Activated T-helper 2 cell treated with anti-CD3 and anti-CD28 coated beads, Interferon-gamma antibody, Interleukin-2, Interleukin-4, amounts not matched to agents 10 μg/mL and 5 μg/mL and 100 μg/mL, durations not matched to agents 14 hours and 24 hours and 36 hours (primary cell): Measurements from ENCODE around the gene ZFPM1. TPM values are rescaled to one million over a fixed set of nuclear protein-coding genes. Genes with fewer than 3 reads are reported as not detected.
A peak's percentile ranks its signal among the peaks of the same experiment; 100 is the strongest.

Experiments
- DNase-seq: peaks from one replicate; pipeline ENCODE4 v3.0.0; 2021; ENCODE audit warnings: low spot score
- H3K27ac Mint-ChIP-seq: one replicate; pipeline ENCODE4 v1.8.0; 2021; ENCODE audit warnings: mixed read lengths
- H3K27me3 Mint-ChIP-seq: one replicate; pipeline ENCODE4 v1.8.0; 2021; ENCODE audit warnings: low read depth, mixed read lengths
- H3K36me3 Mint-ChIP-seq: one replicate; pipeline ENCODE4 v1.8.0; 2021; ENCODE audit warnings: low read depth, mixed read lengths
- H3K4me1 Mint-ChIP-seq: one replicate; pipeline ENCODE4 v1.8.0; 2021; ENCODE audit warnings: low read depth, mixed read lengths
- H3K4me3 Mint-ChIP-seq: one replicate; pipeline ENCODE4 v1.8.0; 2021; ENCODE audit warnings: low read depth, mild to moderate bottlenecking, moderate library complexity, mixed read lengths
- H3K9me3 Mint-ChIP-seq: one replicate; pipeline ENCODE4 v1.8.0; 2021; ENCODE audit warnings: mixed read lengths
- intact Hi-C: fragments of 100-400 bp; cut with micrococcal nuclease; formaldehyde crosslinking; loops from one replicate; pipeline ENCODE4 v1.15.1; 2023
- total RNA-seq: library from RNA; stranded (reverse); gene quantifications from 2 replicates; pipeline ENCODE4 v1.2.3, GENCODE V29; 2022

ZFPM1 gene
- total RNA-seq, 1 donor from 2014 or later = 14.5 TPM

- peaks cover 3% of the 10 kb centered on the region for H3K4me1 Mint-ChIP-seq
- H3K4me3 Mint-ChIP-seq = peak overlapping the region; percentile 78
- H3K27ac Mint-ChIP-seq = peak overlapping the region; percentile 70
- H3K36me3 Mint-ChIP-seq = peaks cover 10% of the 10 kb centered on the region
- no peak for DNase-seq
- H3K9me3 Mint-ChIP-seq = no peaks in the 10 kb centered on the region
- peaks cover 6% of the 10 kb centered on the region for H3K27me3 Mint-ChIP-seq
- intact Hi-C loops = loop anchor here (2.0 kb wide), 2 partner anchors 81 to 93 kb away; no protein-coding TSS in a partner anchor
Observed at GRCh38 chr16:88535191-88535856, 82.2 kb downstream of the ZFPM1 start.

DNA sequence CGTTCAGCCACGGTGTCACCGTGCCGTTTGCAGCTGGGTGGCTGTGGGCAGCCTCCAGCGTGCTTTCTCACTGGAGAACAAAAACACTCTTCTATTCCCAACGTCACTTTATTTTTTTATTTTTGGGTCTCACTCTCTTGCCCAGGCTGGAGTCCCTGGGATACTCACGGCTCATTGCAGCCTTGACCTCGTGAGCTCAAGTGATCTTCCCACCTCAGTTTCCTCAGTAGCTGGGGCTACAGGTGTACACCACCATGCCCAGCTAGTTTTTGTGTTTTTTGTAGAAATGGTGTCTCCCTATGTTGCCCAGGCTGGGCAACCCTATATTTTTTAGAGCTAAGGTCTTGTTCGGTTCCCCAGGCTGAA lies 82.8 kb downstream of the ZFPM1 start:
- intact Hi-C loops = loop anchor here (2.0 kb wide), 2 partner anchors 81 to 93 kb away; no protein-coding TSS in a partner anchor
- DNase-seq = no peak
- no peaks in the 10 kb centered on the region for H3K9me3 Mint-ChIP-seq

GRCh38 chr16:88536510-88536909 lies 83.4 kb downstream of the ZFPM1 start:
- Mint-ChIP-seq H3K36me3 (peaks cover 10% of the 10 kb centered on the region), H3K27ac (no peak overlapping the region), H3K27me3 (peaks cover 6% of the 10 kb centered on the region), H3K9me3 (no peaks in the 10 kb centered on the region), H3K4me3 (peak overlapping the region; percentile 78), H3K4me1 (peaks cover 3% of the 10 kb centered on the region)
- intact Hi-C loops = no loop called here
- no peak for DNase-seq

More for the DNA sequence above, 82.8 kb downstream of the ZFPM1 start:
- peaks cover 6% of the 10 kb centered on the region for H3K27me3 Mint-ChIP-seq
- H3K27ac Mint-ChIP-seq = peak overlapping the region; percentile 70
- peak overlapping the region; percentile 78 for H3K4me3 Mint-ChIP-seq
- H3K4me1 Mint-ChIP-seq = peaks cover 3% of the 10 kb centered on the region
- H3K36me3 Mint-ChIP-seq = peaks cover 10% of the 10 kb centered on the region

DNA sequence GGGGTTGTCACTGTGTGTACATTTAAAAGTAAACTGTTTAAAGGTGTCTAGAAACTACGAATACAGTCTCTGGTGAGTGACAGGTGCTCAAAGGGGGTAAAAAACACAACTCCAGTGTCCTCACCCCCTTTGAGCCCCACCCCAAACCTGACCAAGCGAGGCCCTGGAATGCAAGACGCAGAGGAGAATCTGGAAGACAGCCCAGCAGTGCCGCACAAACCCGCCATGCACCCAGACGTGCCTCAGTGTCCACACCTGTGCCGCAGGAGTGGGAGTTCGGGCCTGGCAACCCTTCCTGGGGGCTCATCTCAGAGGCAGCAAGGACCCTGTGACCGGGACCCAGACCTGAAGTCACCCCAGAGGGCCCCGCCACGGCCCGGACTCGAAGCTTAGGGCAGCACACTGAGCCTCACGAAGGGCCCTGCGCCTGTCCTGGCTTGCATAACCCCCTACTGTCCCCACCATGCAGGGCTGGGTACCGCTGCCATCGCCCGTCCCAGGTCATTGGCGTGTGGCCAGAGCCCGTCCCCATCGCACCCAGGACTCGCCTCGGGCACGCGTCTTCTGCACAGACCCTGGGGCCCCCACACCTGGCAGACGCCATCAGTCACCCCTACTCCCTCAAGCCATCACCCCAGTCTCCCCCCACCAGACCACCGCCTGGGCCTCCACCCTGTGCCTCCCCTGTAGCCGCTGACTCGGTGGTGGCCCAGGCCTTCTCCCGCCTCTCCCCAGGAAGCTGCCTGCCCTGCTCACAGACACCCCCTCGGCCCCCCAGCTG lies 84.1 kb downstream of the ZFPM1 start:
- Mint-ChIP-seq H3K4me1 (peaks cover 3% of the 10 kb centered on the region), H3K27ac (no peak overlapping the region), H3K27me3 (peaks cover 6% of the 10 kb centered on the region), H3K4me3 (no peak overlapping the region), H3K9me3 (no peaks in the 10 kb centered on the region), H3K36me3 (peaks cover 10% of the 10 kb centered on the region)
- no peak for DNase-seq
- intact Hi-C loops = no loop called here

DNA sequence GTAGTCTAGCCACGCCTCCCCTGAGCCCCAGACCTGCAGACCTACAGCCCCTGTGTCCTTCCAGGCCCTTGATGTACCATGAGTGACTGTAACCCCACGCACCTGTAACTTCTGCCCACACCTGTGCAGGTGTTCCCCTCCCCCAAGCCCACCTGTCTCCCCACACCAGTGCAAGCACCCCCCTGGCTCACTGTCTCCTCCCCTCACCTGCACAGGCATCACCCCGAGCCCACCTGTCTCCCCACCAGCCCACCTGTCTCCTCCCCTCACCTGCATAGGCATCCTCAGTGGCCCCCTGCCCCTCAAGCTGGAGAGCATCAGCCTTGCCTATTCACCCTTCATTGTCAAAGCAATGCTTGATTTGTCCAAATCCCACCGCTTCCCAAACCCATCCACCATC lies 84.8 kb downstream of the ZFPM1 start:
- Mint-ChIP-seq H3K9me3 (peaks cover 2% of the 10 kb centered on the region), H3K36me3 (peaks cover 10% of the 10 kb centered on the region), H3K4me1 (peaks cover 3% of the 10 kb centered on the region), H3K27me3 (peaks cover 6% of the 10 kb centered on the region), H3K4me3 (no peak overlapping the region), H3K27ac (no peak overlapping the region)
- intact Hi-C loops = no loop called here
- no peak for DNase-seq

- peaks cover 13% of the 10 kb centered on the region for H3K36me3 Mint-ChIP-seq
- DNase-seq = no peak
- H3K4me1 Mint-ChIP-seq = peaks cover 3% of the 10 kb centered on the region
- peaks cover 8% of the 10 kb centered on the region for H3K9me3 Mint-ChIP-seq
- intact Hi-C loops = no loop called here
- H3K27me3 Mint-ChIP-seq = peaks cover 6% of the 10 kb centered on the region
- no peak overlapping the region for H3K27ac Mint-ChIP-seq
- no peak overlapping the region for H3K4me3 Mint-ChIP-seq
Observed at GRCh38 chr16:88538366-88539060, 85.4 kb downstream of the ZFPM1 start.

GRCh38 chr16:88539261-88539651 lies 86.2 kb downstream of the ZFPM1 start:
- Mint-ChIP-seq H3K4me3 (no peak overlapping the region), H3K9me3 (peaks cover 12% of the 10 kb centered on the region)

GRCh38 chr16:88539652-88540345 lies 86.7 kb downstream of the ZFPM1 start:
- H3K9me3 Mint-ChIP-seq = peaks cover 12% of the 10 kb centered on the region
- H3K27me3 Mint-ChIP-seq = peaks cover 6% of the 10 kb centered on the region
- H3K4me1 Mint-ChIP-seq = peaks cover 3% of the 10 kb centered on the region
- peaks cover 16% of the 10 kb centered on the region for H3K36me3 Mint-ChIP-seq
- no peak overlapping the region for H3K4me3 Mint-ChIP-seq
- H3K27ac Mint-ChIP-seq = no peak overlapping the region
- no peak for DNase-seq
- intact Hi-C loops = no loop called here

More at GRCh38 chr16:88539261-88539651, 86.2 kb downstream of the ZFPM1 start:
- intact Hi-C loops = no loop called here
- Mint-ChIP-seq H3K27ac (no peak overlapping the region), H3K27me3 (peaks cover 6% of the 10 kb centered on the region), H3K36me3 (peaks cover 16% of the 10 kb centered on the region), H3K4me1 (peaks cover 3% of the 10 kb centered on the region)
- DNase-seq = no peak

DNA sequence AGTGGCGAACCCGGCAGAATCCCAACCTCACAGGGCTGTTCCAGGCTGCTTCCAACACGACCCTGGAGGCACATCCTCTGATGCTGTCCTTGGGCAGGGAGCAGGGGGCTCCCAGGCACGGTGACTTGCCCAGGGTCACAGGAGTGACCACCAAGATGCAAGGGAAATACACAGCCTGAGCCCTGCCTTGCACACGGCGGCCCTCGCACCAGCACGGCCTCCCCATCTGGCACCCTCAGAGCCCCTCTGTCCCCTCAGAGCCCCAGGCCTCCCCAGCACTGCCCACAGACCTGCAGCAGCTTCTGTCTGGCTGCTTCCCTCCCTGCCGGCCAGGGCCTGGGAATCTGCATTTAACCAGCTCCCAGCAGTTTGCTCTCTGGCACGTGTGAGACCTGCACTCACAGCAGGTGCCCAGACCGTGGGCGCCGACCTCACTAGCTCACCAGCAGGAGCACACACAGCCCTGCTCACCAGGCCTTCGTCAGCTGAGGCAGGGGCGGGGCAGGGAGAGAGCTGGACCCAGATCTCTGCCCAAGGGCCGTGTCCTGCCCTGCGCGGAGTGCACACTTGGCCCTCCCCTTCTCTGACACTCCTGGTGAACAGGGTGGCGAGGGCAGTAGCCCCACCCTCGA lies 87.4 kb downstream of the ZFPM1 start:
- no peak for DNase-seq
- Mint-ChIP-seq H3K27ac (no peak overlapping the region), H3K27me3 (peaks cover 7% of the 10 kb centered on the region), H3K4me1 (peaks cover 3% of the 10 kb centered on the region), H3K36me3 (peaks cover 12% of the 10 kb centered on the region), H3K4me3 (no peak overlapping the region), H3K9me3 (peaks cover 12% of the 10 kb centered on the region)
- intact Hi-C loops = no loop called here

DNA sequence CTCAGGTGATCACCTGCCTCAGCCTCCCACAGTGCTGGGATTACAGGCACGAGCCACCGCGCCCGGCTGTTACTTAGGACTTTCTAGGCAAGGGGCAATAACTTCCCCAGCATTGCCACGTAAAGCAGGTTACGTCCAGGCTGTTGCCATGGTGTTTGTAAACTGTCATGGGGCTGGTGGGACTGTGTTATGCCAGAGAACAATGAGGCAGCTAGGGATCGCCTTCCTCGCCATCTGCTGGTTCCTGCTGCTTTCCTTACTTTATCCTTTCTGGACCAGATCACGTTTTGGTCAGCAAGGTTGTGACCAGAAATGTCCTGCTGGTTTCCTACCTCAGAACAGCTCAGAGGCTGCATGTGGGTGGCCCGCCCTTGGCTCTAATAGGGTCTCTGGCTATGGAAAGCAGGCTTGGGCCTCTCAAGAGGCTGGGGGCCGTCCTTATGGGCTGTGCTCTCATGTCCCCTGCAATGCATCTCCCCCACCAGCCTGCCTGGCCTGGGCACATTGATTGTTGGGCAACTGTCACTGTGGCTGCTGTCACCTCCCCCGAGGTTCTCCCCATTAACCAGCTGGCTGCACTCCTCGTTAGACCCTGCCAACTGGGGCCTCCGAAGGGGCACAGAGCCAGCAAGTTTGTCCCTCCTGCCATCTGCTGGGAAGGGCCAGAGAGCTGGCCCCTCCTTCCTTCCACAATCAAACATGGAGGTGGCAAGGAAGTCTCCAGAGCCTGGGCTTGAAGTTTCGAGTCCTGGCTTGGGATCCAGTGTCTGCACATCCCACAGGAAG lies 88.9 kb downstream of the ZFPM1 start:
- Mint-ChIP-seq H3K4me3 (no peak overlapping the region), H3K27me3 (peaks cover 9% of the 10 kb centered on the region), H3K27ac (no peak overlapping the region), H3K9me3 (peaks cover 12% of the 10 kb centered on the region), H3K4me1 (no peaks in the 10 kb centered on the region), H3K36me3 (peaks cover 6% of the 10 kb centered on the region)
- intact Hi-C loops = no loop called here
- no peak for DNase-seq

DNA sequence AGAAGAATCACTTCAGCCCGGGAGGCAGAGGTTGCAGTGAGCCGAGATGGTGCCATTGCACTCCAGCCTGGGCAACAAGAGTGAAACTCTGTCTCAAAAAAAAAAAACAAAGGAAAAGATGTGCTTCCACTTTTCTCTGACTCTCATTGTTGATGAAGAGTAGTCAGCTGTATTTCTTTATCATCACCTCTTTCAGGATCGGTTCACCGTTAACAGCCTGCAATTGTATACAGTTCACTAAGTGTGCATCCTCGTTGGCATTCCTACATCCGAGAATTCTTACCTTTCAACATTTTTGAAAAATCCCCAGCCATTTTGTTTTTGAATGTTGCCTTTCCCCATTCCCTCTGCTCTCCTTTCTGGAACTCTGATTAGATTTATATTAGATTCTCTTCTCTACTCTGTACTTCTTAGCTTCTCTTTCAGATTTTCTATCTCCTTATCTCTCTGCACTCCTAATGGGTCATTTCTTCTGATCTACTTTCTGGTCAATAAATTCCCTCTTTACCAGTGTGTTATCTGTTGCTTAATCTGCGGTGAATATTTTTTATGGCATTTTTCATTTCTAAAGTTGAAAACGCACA lies 90.2 kb downstream of the ZFPM1 start:
- Mint-ChIP-seq H3K27me3 (peaks cover 9% of the 10 kb centered on the region), H3K27ac (no peak overlapping the region), H3K36me3 (peaks cover 6% of the 10 kb centered on the region), H3K9me3 (peaks cover 12% of the 10 kb centered on the region), H3K4me1 (no peaks in the 10 kb centered on the region), H3K4me3 (no peak overlapping the region)
- intact Hi-C loops = no loop called here
- DNase-seq = no peak
